HTERT RPE-1 (cell line): ENCODE data around the gene TRABD.
"Not testable (repeated sequence)": the region's sequence is repeated elsewhere in the genome, so short reads cannot be mapped to it uniquely, and the experiment has no call there.

Experiments
- in situ Hi-C: fragments of 300-500 bp; cut with MboI; formaldehyde crosslinking; loops from 4 replicates; pipeline ENCODE4 v1.14.3; 2020; ENCODE audit warnings: low sequenced_read_pairs

TRABD gene

GRCh38 chr22:50151571-50152537, 33.9 kb upstream of the TRABD start:
- in situ Hi-C loops: no loop called here

GRCh38 chr22:50153056-50153755, 32.5 kb upstream of the TRABD start:
- in situ Hi-C loops: no loop called here

- in situ Hi-C loops: no loop called here
Measured at GRCh38 chr22:50153756-50154140, 32.0 kb upstream of the TRABD start.

- in situ Hi-C loops: no loop called here
Measured at GRCh38 chr22:50157709-50158375, 27.9 kb upstream of the TRABD start.

GRCh38 chr22:50160947-50161346, 24.8 kb upstream of the TRABD start:
- in situ Hi-C loops: no loop called here

GRCh38 chr22:50161508-50162390, 24.0 kb upstream of the TRABD start:
- in situ Hi-C loops: no loop called here

GRCh38 chr22:50162391-50162956, 23.2 kb upstream of the TRABD start:
- in situ Hi-C loops: no loop called here

GRCh38 chr22:50165436-50166123, 20.1 kb upstream of the TRABD start:
- in situ Hi-C loops: no loop called here

GRCh38 chr22:50167689-50168489, 17.8 kb upstream of the TRABD start:
- in situ Hi-C loops: no loop called here

- in situ Hi-C loops: not testable (repeated sequence)
Measured at GRCh38 chr22:50168490-50169180, 17.1 kb upstream of the TRABD start.

- in situ Hi-C loops: no loop called here
Measured at GRCh38 chr22:50169181-50169759, 16.4 kb upstream of the TRABD start.

GRCh38 chr22:50169774-50170341, 15.9 kb upstream of the TRABD start:
- in situ Hi-C loops: no loop called here

GRCh38 chr22:50170453-50171318, 15.0 kb upstream of the TRABD start, which contains the start of gene PANX2:
Gene PANX2, plus strand, starts transcription at chr22:50170731. Its CDS starts 0 bp downstream, at chr22:50170731.
- in situ Hi-C loops: no loop called here

GRCh38 chr22:50171319-50171964, 14.3 kb upstream of the TRABD start:
- in situ Hi-C loops: no loop called here

- in situ Hi-C loops: no loop called here
Measured at GRCh38 chr22:50171965-50172421, 13.7 kb upstream of the TRABD start.
